ENCODE measurements around the gene VAC14.

DNA sequence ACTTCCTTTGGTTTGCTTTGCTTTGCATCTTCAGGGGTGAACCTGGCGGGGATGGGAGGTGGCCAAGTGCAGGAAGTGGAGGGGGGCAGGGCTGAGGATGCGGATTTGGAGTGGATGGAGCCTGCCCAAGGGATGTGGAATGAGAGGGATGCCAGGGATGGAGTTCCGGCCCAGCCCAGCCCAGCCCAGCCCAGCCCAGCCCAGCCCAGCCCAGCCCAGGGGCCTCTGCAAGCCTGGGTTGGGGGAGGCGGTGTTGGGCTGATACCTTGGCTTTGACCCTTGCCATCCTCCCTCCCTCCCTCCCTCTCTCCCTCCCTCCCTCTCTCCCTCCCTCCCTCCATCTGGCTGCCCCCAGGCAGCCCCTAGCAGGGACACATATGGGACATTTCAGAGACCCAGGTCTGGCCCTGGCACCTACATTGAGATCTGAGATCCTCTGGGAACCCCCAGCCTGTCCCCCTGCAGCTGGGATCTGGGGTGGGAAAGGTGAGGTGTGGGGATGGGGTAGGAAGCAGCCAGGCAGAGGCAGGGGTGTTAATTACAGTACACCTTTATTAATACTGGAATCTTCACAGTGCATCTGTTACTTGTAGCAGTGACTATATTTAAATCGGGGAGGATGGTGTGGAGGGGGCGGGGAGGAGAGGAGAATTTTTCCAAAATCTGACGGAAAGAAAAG, 140.1 kb downstream of the VAC14 start:
- TF ChIP-seq POLR2A (IDR thresholded peaks at IDR 0.05) = no peak
- no peak for TF ChIP-seq POLR2AphosphoS5 (IDR thresholded peaks at IDR 0.05)
- TF ChIP-seq, protein P1, sequence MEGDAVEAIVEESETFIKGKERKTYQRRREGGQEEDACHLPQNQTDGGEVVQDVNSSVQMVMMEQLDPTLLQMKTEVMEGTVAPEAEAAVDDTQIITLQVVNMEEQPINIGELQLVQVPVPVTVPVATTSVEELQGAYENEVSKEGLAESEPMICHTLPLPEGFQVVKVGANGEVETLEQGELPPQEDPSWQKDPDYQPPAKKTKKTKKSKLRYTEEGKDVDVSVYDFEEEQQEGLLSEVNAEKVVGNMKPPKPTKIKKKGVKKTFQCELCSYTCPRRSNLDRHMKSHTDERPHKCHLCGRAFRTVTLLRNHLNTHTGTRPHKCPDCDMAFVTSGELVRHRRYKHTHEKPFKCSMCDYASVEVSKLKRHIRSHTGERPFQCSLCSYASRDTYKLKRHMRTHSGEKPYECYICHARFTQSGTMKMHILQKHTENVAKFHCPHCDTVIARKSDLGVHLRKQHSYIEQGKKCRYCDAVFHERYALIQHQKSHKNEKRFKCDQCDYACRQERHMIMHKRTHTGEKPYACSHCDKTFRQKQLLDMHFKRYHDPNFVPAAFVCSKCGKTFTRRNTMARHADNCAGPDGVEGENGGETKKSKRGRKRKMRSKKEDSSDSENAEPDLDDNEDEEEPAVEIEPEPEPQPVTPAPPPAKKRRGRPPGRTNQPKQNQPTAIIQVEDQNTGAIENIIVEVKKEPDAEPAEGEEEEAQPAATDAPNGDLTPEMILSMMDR (IDR thresholded peaks at IDR 0.05) = no peak
- no peak for TF ChIP-seq EP300 (IDR thresholded peaks at IDR 0.05)

Data from stomach (tissue), 4 donors.